MG63 (cell line): ENCODE results near the gene EPS8. TPM values are rescaled to one million over a fixed set of nuclear protein-coding genes. Genes with fewer than 3 reads are reported as not detected.

Experiments
- DNase-seq: peaks from one replicate; pipeline ENCODE4 v3.0.0-alpha.2; 2020
- H3K27me3 ChIP-seq: fragments of 250-450 bp; sonication (Bioruptor Pico); 2 replicates; pipeline ENCODE4 v1.5.1; 2020; ENCODE audit warnings: mild to moderate bottlenecking, moderate library complexity
- H3K36me3 ChIP-seq: fragments of 250-450 bp; sonication (Bioruptor Pico); 2 replicates; pipeline ENCODE4 v1.5.1; 2020; ENCODE audit warnings: mild to moderate bottlenecking, moderate library complexity
- H3K4me3 ChIP-seq: fragments of 250-450 bp; sonication (Bioruptor Pico); 2 replicates; pipeline ENCODE4 v1.5.1; 2020; ENCODE audit warnings: mild to moderate bottlenecking, moderate library complexity
- H3K9me3 ChIP-seq: fragments of 250-450 bp; sonication (Bioruptor Pico); 2 replicates; pipeline ENCODE4 v1.5.1; 2020; ENCODE audit warnings: mild to moderate bottlenecking, moderate library complexity
- total RNA-seq: library from RNA; depleted of rRNA; stranded (reverse); fragments of >200 nt; shearing (Covaris generic); gene quantifications from 2 replicates; pipeline ENCODE4 v1.2.3, GENCODE V29; 2014; ENCODE audit warnings: low replicate concordance; rRNA removed

Gene EPS8
- total RNA-seq, 1 experiment from 2014 or later = 103 TPM

GRCh38 chr12:15597125-15597830 is 191.9 kb downstream of the EPS8 start:
- Histone ChIP-seq H3K27me3 (no peaks in the 10 kb centered on the region), H3K9me3 (no peaks in the 10 kb centered on the region), H3K4me3 (no peak overlapping the region), H3K36me3 (no peaks in the 10 kb centered on the region)
- DNase-seq = no peak

GRCh38 chr12:15596174-15596573 is 193.0 kb downstream of the EPS8 start:
- no peaks in the 10 kb centered on the region for H3K27me3 ChIP-seq
- no peaks in the 10 kb centered on the region for H3K36me3 ChIP-seq
- H3K4me3 ChIP-seq = no peak overlapping the region
- no peaks in the 10 kb centered on the region for H3K9me3 ChIP-seq
- DNase-seq = no peak

- no peak overlapping the region for H3K4me3 ChIP-seq
- no peaks in the 10 kb centered on the region for H3K36me3 ChIP-seq
- H3K27me3 ChIP-seq = no peaks in the 10 kb centered on the region
- no peak for DNase-seq
- no peaks in the 10 kb centered on the region for H3K9me3 ChIP-seq
Measured at GRCh38 chr12:15592934-15593333, 196.3 kb downstream of the EPS8 start.

- no peaks in the 10 kb centered on the region for H3K36me3 ChIP-seq
- no peaks in the 10 kb centered on the region for H3K9me3 ChIP-seq
- no peak for DNase-seq
- no peak overlapping the region for H3K4me3 ChIP-seq
- H3K27me3 ChIP-seq = no peaks in the 10 kb centered on the region
Measured at GRCh38 chr12:15591811-15592210, 197.4 kb downstream of the EPS8 start.

- Histone ChIP-seq H3K9me3 (no peaks in the 10 kb centered on the region), H3K27me3 (no peaks in the 10 kb centered on the region), H3K4me3 (peak overlapping the region; percentile 22), H3K36me3 (no peaks in the 10 kb centered on the region)
- peak; percentile 34 for DNase-seq
Measured at GRCh38 chr12:15590180-15590826, 198.9 kb downstream of the EPS8 start.

- DNase-seq = no peak
- Histone ChIP-seq H3K4me3 (no peak overlapping the region), H3K36me3 (no peaks in the 10 kb centered on the region), H3K9me3 (no peaks in the 10 kb centered on the region), H3K27me3 (no peaks in the 10 kb centered on the region)
Measured at GRCh38 chr12:15589328-15590032, 199.7 kb downstream of the EPS8 start.

- DNase-seq = no peak
- Histone ChIP-seq H3K9me3 (no peaks in the 10 kb centered on the region), H3K4me3 (no peak overlapping the region), H3K27me3 (no peaks in the 10 kb centered on the region), H3K36me3 (no peaks in the 10 kb centered on the region)
Measured at GRCh38 chr12:15584366-15585041, 204.7 kb downstream of the EPS8 start.

- no peak for DNase-seq
- no peaks in the 10 kb centered on the region for H3K27me3 ChIP-seq
- no peaks in the 10 kb centered on the region for H3K36me3 ChIP-seq
- no peaks in the 10 kb centered on the region for H3K9me3 ChIP-seq
- H3K4me3 ChIP-seq = no peak overlapping the region
Measured at GRCh38 chr12:15583804-15584203, 205.4 kb downstream of the EPS8 start.

- H3K4me3 ChIP-seq = no peak overlapping the region
- H3K36me3 ChIP-seq = no peaks in the 10 kb centered on the region
- no peak for DNase-seq
- H3K9me3 ChIP-seq = no peaks in the 10 kb centered on the region; the same call in 1 of the 2 replicates
- no peaks in the 10 kb centered on the region for H3K27me3 ChIP-seq
Measured at GRCh38 chr12:15581006-15581405, 208.2 kb downstream of the EPS8 start.

GRCh38 chr12:15580431-15580830 is 208.8 kb downstream of the EPS8 start:
- no peaks in the 10 kb centered on the region for H3K36me3 ChIP-seq
- H3K9me3 ChIP-seq = no peaks in the 10 kb centered on the region; the same call in none of the 2 replicates
- no peak for DNase-seq
- H3K27me3 ChIP-seq = no peaks in the 10 kb centered on the region
- H3K4me3 ChIP-seq = no peak overlapping the region

- no peak overlapping the region for H3K4me3 ChIP-seq
- no peaks in the 10 kb centered on the region for H3K27me3 ChIP-seq
- H3K9me3 ChIP-seq = peaks cover 2% of the 10 kb centered on the region
- H3K36me3 ChIP-seq = no peaks in the 10 kb centered on the region
- DNase-seq = no peak
Measured at GRCh38 chr12:15575671-15576541, 213.3 kb downstream of the EPS8 start.

GRCh38 chr12:15574353-15574752 is 214.8 kb downstream of the EPS8 start:
- Histone ChIP-seq H3K27me3 (no peaks in the 10 kb centered on the region), H3K36me3 (no peaks in the 10 kb centered on the region), H3K4me3 (no peak overlapping the region), H3K9me3 (peaks cover 2% of the 10 kb centered on the region)
- no peak for DNase-seq

Other genes starting within 250 kb of the EPS8 start
- gene STRAP, start 93.0 kb upstream of the EPS8 start, total RNA-seq = 261 and 422 TPM in 2 replicates
- gene DERA, start 121.9 kb upstream of the EPS8 start, total RNA-seq = 45.5 and 97.3 TPM in 2 replicates